C4-2B (cell line): ENCODE results near the gene ZNF613.

ENCODE experiments used
- ZFX ChIP-seq: fragments of 450-650 bp; IDR thresholded peaks from 2 replicates; pipeline ENCODE4 v1.6.1; 2017
- TF ChIP-seq, protein P1 (sequence below): fragments of 450-650 bp; conservative IDR thresholded peaks from 2 replicates; pipeline ENCODE4 v1.5.1; 2017; ENCODE audit warnings: mild to moderate bottlenecking

DNA sequence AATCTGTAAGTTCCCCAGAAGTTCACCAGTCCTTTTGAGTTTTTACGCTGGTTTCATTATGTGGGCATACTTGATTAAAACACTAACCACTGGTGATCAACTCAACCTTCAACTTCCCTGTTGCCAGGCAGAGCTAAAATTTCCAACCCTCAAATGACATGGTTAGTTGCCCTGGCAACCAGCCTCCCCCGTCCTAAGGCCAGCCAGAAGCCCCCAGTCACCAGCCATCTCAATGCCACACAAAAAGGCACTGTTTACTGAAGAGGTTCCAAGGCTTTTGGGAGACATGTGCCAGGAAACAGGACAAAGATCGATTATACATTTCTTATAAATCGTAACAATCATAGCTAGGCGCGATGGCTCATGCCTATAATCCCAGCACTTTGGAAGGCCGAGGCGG, 24.1 kb upstream of the ZNF613 start:
- TF ChIP-seq, protein P1, sequence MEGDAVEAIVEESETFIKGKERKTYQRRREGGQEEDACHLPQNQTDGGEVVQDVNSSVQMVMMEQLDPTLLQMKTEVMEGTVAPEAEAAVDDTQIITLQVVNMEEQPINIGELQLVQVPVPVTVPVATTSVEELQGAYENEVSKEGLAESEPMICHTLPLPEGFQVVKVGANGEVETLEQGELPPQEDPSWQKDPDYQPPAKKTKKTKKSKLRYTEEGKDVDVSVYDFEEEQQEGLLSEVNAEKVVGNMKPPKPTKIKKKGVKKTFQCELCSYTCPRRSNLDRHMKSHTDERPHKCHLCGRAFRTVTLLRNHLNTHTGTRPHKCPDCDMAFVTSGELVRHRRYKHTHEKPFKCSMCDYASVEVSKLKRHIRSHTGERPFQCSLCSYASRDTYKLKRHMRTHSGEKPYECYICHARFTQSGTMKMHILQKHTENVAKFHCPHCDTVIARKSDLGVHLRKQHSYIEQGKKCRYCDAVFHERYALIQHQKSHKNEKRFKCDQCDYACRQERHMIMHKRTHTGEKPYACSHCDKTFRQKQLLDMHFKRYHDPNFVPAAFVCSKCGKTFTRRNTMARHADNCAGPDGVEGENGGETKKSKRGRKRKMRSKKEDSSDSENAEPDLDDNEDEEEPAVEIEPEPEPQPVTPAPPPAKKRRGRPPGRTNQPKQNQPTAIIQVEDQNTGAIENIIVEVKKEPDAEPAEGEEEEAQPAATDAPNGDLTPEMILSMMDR: no peak
- no peak for TF ChIP-seq ZFX
